Measurements from ENCODE around the gene TYW3. TPM values are rescaled to one million over a fixed set of nuclear protein-coding genes. Genes with fewer than 3 reads are reported as not detected.

The TYW3 gene
- total and polyA plus RNA-seq, 2 of the 8 experiments (the other 6 are each of a cell fraction or from before 2014, with no cell fraction given), result 6.9 to 31.4 TPM

- Histone ChIP-seq H3K14ac (ENCODE audit: insufficient read length) (no peak overlapping the region), H3K4me2 (ENCODE audit: insufficient read depth in 1 of 2, low read depth in 2 of 2, low read length in 2 of 2) (no peak overlapping the region), H3K23me2 (ENCODE audit: low read depth, low read length) (no peaks in the 10 kb centered on the region; the same call in 1 of the 2 replicates), H4K5ac (ENCODE audit: insufficient read length, low read depth, low read length) (no peak overlapping the region), H2AFZ (ENCODE audit: low read length) (no peak overlapping the region), H3K4me1 (replicated peaks in 1 of 4; ENCODE audit: control insufficient read depth in 3 of 4, insufficient read depth in 4 of 4, low read length in 3 of 4) (no peaks in the 10 kb centered on the region), H2BK120ac (replicated peaks; ENCODE audit: low read depth, low read length) (no peak overlapping the region), H2BK15ac (ENCODE audit: low read length) (no peak overlapping the region), H2AK5ac (ENCODE audit: low read depth, low read length) (no peak overlapping the region), H3K9ac (replicated peaks in 1 of 4; ENCODE audit: extremely low read depth in 1 of 4, low read depth in 3 of 4, low read length in 3 of 4) (no peak overlapping the region), H4K8ac (ENCODE audit: extremely low read depth, insufficient read depth, low read length) (no peak overlapping the region), H3K23ac (ENCODE audit: insufficient read length) (no peak overlapping the region), H3K79me2 (ENCODE audit: control insufficient read depth in 1 of 2, insufficient read depth in 2 of 2, low read length in 2 of 2) (no peaks in the 10 kb centered on the region), H2BK12ac (ENCODE audit: low read depth, low read length) (no peak overlapping the region), H3K27me3 (replicated peaks in 1 of 4; ENCODE audit: control insufficient read depth in 3 of 4, extremely low read depth in 1 of 4, insufficient read depth in 3 of 4, low read length in 3 of 4) (no peaks in the 10 kb centered on the region), H2BK5ac (ENCODE audit: low read depth, low read length) (no peak overlapping the region), H3K4me3 (ENCODE audit: extremely low read depth in 1 of 4, insufficient read depth in 2 of 4, low read depth in 3 of 4, low read length in 4 of 4) (no peak overlapping the region), H3K36me3 (ENCODE audit: control insufficient read depth in 2 of 4, insufficient read depth in 4 of 4, low read length in 3 of 4) (no peaks in the 10 kb centered on the region), H4K91ac (replicated peaks; ENCODE audit: insufficient read length, low read length) (no peak overlapping the region), H3K56ac (replicated peaks; ENCODE audit: insufficient read length, low read depth, low read length) (no peak overlapping the region), H3K9me3 (ENCODE audit: insufficient read depth in 2 of 2, low read depth in 1 of 2, low read length in 1 of 2) (no peaks in the 10 kb centered on the region), H4K20me1 (replicated peaks in 1 of 2; ENCODE audit: control insufficient read depth in 1 of 2, insufficient read depth in 2 of 2, low read length in 2 of 2) (no peaks in the 10 kb centered on the region), H3K79me1 (ENCODE audit: low read depth, low read length) (no peaks in the 10 kb centered on the region), H2BK20ac (ENCODE audit: low read length) (no peak overlapping the region), H3K18ac (ENCODE audit: extremely low read depth, low read length) (no peak overlapping the region), H3K4ac (replicated peaks; ENCODE audit: insufficient read length, low read depth, low read length) (no peak overlapping the region), H3K27ac (ENCODE audit: low read depth, low read length) (no peak overlapping the region)
- ChIA-PET POLR2A (ENCODE audit: partially characterized antibody) (no interaction called here), CTCF (ENCODE audit: partially characterized antibody) (no interaction called here)
- WGBS, 2 experiments (ENCODE audit: extremely low coverage in 1 of 2, insufficient coverage in 1 of 2, insufficient read length in 1 of 2, insufficient replicate concordance in 2 of 2, low coverage in 1 of 2, low lambda C conversion rate in 2 of 2, missing lambda C conversion rate in 1 of 2), result 93% methylated on average over 9 of the region's 9 CpGs; no CpG with 5 or more reads in 1 of the 2 experiments
- no peak for DNase-seq (ENCODE audit: low read depth in 1 of 2, low spot score in 2 of 2)
- no peak for FAIRE-seq
- no peak for TF ChIP-seq SRF (IDR thresholded peaks at IDR 0.05; ENCODE audit: low read depth, low read length)
- TF ChIP-seq JUND (IDR thresholded peaks at IDR 0.05; ENCODE audit: low read length), result no peak
- no peak for TF ChIP-seq CEBPB (IDR thresholded peaks at IDR 0.05; ENCODE audit: low read depth, low read length)
- no peak for TF ChIP-seq GTF2F1 (IDR thresholded peaks at IDR 0.05; ENCODE audit: borderline replicate concordance, low read depth, low read length)
- no peak for TF ChIP-seq CHD2 (IDR thresholded peaks at IDR 0.05; ENCODE audit: low read length)
- no peak for TF ChIP-seq BCL11A (IDR thresholded peaks at IDR 0.05; ENCODE audit: low read depth in 2 of 2, low read length in 2 of 2)
- TF ChIP-seq HDAC2 (IDR thresholded peaks at IDR 0.05; ENCODE audit: borderline replicate concordance in 1 of 2, low read depth in 2 of 2, low read length in 2 of 2), result no peak
- TF ChIP-seq SP4 (IDR thresholded peaks at IDR 0.05; ENCODE audit: low read length), result no peak
- TF ChIP-seq RXRA (IDR thresholded peaks at IDR 0.05; ENCODE audit: insufficient read depth, low read depth, low read length), result no peak
- TF ChIP-seq ATF2 (IDR thresholded peaks at IDR 0.05; ENCODE audit: low read length), result no peak
Measured at GRCh38 chr1:74811436-74812179, 78.7 kb downstream of the TYW3 start.
